ENCODE measurements around the gene CNGA2. TPM values are rescaled to one million over a fixed set of nuclear protein-coding genes. Genes with fewer than 3 reads are reported as not detected.

Gene CNGA2
- not detected in 2 replicates for polyA plus RNA-seq
- polyA minus RNA-seq: not detected in 2 replicates

GRCh38 chrX:151734446-151734845 lies at the start of gene CNGA2:
Gene CNGA2 (plus strand): TSS chrX:151734746. CDS start chrX:151738484, 3,738 bp downstream.
- Histone ChIP-seq H3K4me2 (ENCODE audit: low read length) (no peak within 1 kb of the TSS), H3F3A (ENCODE audit: insufficient read depth, low read length, poor library complexity, severe bottlenecking) (no peaks in the 10 kb centered on the region), H3K9me3 (ENCODE audit: low read length) (no peaks in the 10 kb centered on the region), H3K4me3 (ENCODE audit: low read length) (no peak within 1 kb of the TSS), H3K36me3 (ENCODE audit: insufficient read depth, low read length) (no peaks in the 10 kb centered on the region), H3K9me2 (ENCODE audit: insufficient read depth, low read length) (no peaks in the 10 kb centered on the region), H3K27ac (ENCODE audit: low read length) (no peak within 1 kb of the TSS), H3K27me3 (ENCODE audit: insufficient read depth, low read depth, low read length) (no peaks in the 10 kb centered on the region), H4K20me1 (ENCODE audit: insufficient read depth) (no peaks in the 10 kb centered on the region), H2AFZ (ENCODE audit: low read depth, low read length) (no peak within 1 kb of the TSS), H3K79me2 (replicated peaks; ENCODE audit: insufficient read depth, low read length) (no peaks in the 10 kb centered on the region), H3K9ac (ENCODE audit: low read length) (no peak within 1 kb of the TSS)
- TF ChIP-seq EZH2 (IDR thresholded peaks at IDR 0.05; ENCODE audit: borderline replicate concordance, insufficient read depth, low read length, poor library complexity, severe bottlenecking): no peak
- TF ChIP-seq TAF1 (IDR thresholded peaks at IDR 0.05; ENCODE audit: low read depth): no peak
- no peak for TF ChIP-seq REST (IDR thresholded peaks at IDR 0.05; ENCODE audit: borderline replicate concordance)
- no peak for TF ChIP-seq RAD21 (conservative IDR thresholded peaks at IDR 0.05)
- TF ChIP-seq POLR2AphosphoS5 (IDR thresholded peaks at IDR 0.05): no peak
- TF ChIP-seq CTCF (IDR thresholded peaks at IDR 0.05; ENCODE audit: poor library complexity, severe bottlenecking): no peak
- TF ChIP-seq SMC3 (conservative IDR thresholded peaks at IDR 0.05; ENCODE audit: poor library complexity): no peak
- no peak for TF ChIP-seq MXI1 (conservative IDR thresholded peaks at IDR 0.05; ENCODE audit: poor library complexity, severe bottlenecking)
- no peak for TF ChIP-seq EP300 (conservative IDR thresholded peaks at IDR 0.05; ENCODE audit: poor library complexity, severe bottlenecking)

- Histone ChIP-seq H3K27me3 (ENCODE audit: insufficient read depth, low read depth, low read length) (no peaks in the 10 kb centered on the region), H3K9me2 (ENCODE audit: insufficient read depth, low read length) (no peaks in the 10 kb centered on the region), H3K4me2 (ENCODE audit: low read length) (no peak overlapping the region), H3K9ac (ENCODE audit: low read length) (no peak overlapping the region), H3K4me3 (ENCODE audit: low read length) (no peak overlapping the region), H3K36me3 (ENCODE audit: insufficient read depth, low read length) (no peaks in the 10 kb centered on the region), H3K27ac (ENCODE audit: low read length) (no peak overlapping the region), H2AFZ (ENCODE audit: low read depth, low read length) (no peak overlapping the region), H3F3A (ENCODE audit: insufficient read depth, low read length, poor library complexity, severe bottlenecking) (no peaks in the 10 kb centered on the region), H3K9me3 (ENCODE audit: low read length) (no peaks in the 10 kb centered on the region), H4K20me1 (ENCODE audit: insufficient read depth) (no peaks in the 10 kb centered on the region), H3K79me2 (replicated peaks; ENCODE audit: insufficient read depth, low read length) (no peaks in the 10 kb centered on the region)
- no peak for TF ChIP-seq POLR2AphosphoS5 (IDR thresholded peaks at IDR 0.05)
- no peak for TF ChIP-seq SMC3 (conservative IDR thresholded peaks at IDR 0.05; ENCODE audit: poor library complexity)
- TF ChIP-seq MXI1 (conservative IDR thresholded peaks at IDR 0.05; ENCODE audit: poor library complexity, severe bottlenecking): no peak
- no peak for TF ChIP-seq RAD21 (conservative IDR thresholded peaks at IDR 0.05)
- TF ChIP-seq EP300 (conservative IDR thresholded peaks at IDR 0.05; ENCODE audit: poor library complexity, severe bottlenecking): no peak
- TF ChIP-seq CTCF (IDR thresholded peaks at IDR 0.05; ENCODE audit: poor library complexity, severe bottlenecking): no peak
- TF ChIP-seq TAF1 (IDR thresholded peaks at IDR 0.05; ENCODE audit: low read depth): no peak
- TF ChIP-seq EZH2 (IDR thresholded peaks at IDR 0.05; ENCODE audit: borderline replicate concordance, insufficient read depth, low read length, poor library complexity, severe bottlenecking): no peak
- TF ChIP-seq REST (IDR thresholded peaks at IDR 0.05; ENCODE audit: borderline replicate concordance): no peak
Observed at GRCh38 chrX:151687635-151688034, 46.9 kb upstream of the CNGA2 start.
